PC-3 (cell line): ENCODE results near the gene EDC3. TPM values are rescaled to one million over a fixed set of nuclear protein-coding genes. Genes with fewer than 3 reads are reported as not detected.
"Not testable (repeated sequence)": the region's sequence is repeated elsewhere in the genome, so short reads cannot be mapped to it uniquely, and the experiment has no call there.

Experiments used
- ATAC-seq: fragments of 200-7000 bp; cut with Tn5 transposase; 2 replicates; pipeline ENCODE4 v1.9.1; 2020; ENCODE audit warnings: mild to moderate bottlenecking, moderate library complexity
- BruUV-seq: library from RNA; stranded (reverse); fragments of 400-500 nt; replicated peaks from 2 replicates; lab custom pipeline; 2021; lab: Mats Ljungman, UMichigan
- CTCF ChIA-PET: fragments of 300-600 bp; sonication (Branson Sonifier 250); formaldehyde crosslinking; loops from one replicate; lab custom pipeline; 2022; ENCODE audit warnings: antibody characterized with exemption; lab: Charles Lee
- POLR2A ChIA-PET: fragments of 300-600 bp; sonication (Branson Sonifier 250); formaldehyde crosslinking; loops from one replicate; lab custom pipeline; 2022; ENCODE audit warnings: antibody characterized with exemption; ENCODE audit not compliant: unreplicated experiment; lab: Charles Lee
- DNase-seq: peaks from one replicate; pipeline ENCODE4 v3.0.0-alpha.2; 2015
- H2AFZ ChIP-seq: fragments of 300-600 bp; sonication (generic); 2 replicates; pipeline ENCODE4 v1.6.0; 2016; ENCODE audit warnings: antibody characterized with exemption, low read length
- H3F3A ChIP-seq: fragments of 300-600 bp; sonication (generic); one replicate; pipeline ENCODE4 v1.6.0; 2017; ENCODE audit warnings: antibody characterized with exemption, low read length, control low read depth, mild to moderate bottlenecking; ENCODE audit not compliant: unreplicated experiment
- H3K27ac ChIP-seq: fragments of 300-600 bp; sonication (generic); 2 replicates; pipeline ENCODE4 v1.5.1; 2016; ENCODE audit warnings: mild to moderate bottlenecking, low read length
- H3K27me3 ChIP-seq: fragments of 300-600 bp; sonication (generic); 2 replicates; pipeline ENCODE4 v1.6.1; 2016; ENCODE audit warnings: low read length, mixed read lengths
- H3K36me3 ChIP-seq: fragments of 300-600 bp; sonication (generic); 2 replicates; pipeline ENCODE4 v1.6.1; 2016; ENCODE audit warnings: low read depth, mixed run types, low read length, mixed read lengths
- H3K4me1 ChIP-seq: fragments of 300-600 bp; sonication (generic); 2 replicates; pipeline ENCODE4 v1.5.1; 2016; ENCODE audit warnings: low read length; ENCODE audit not compliant: insufficient read depth
- H3K4me2 ChIP-seq: fragments of 300-600 bp; sonication (generic); 2 replicates; pipeline ENCODE4 v1.6.0; 2016; ENCODE audit warnings: low read length
- H3K4me3 ChIP-seq: fragments of 300-600 bp; sonication (generic); 2 replicates; pipeline ENCODE4 v1.5.1; 2016; ENCODE audit warnings: mild to moderate bottlenecking, low read length, mixed read lengths
- H3K79me2 ChIP-seq: fragments of 300-600 bp; sonication (generic); 2 replicates; pipeline ENCODE4 v1.6.1; 2017; ENCODE audit warnings: low read length, mixed read lengths
- H3K9ac ChIP-seq: fragments of 300-600 bp; sonication (generic); 2 replicates; pipeline ENCODE4 v1.6.0; 2016; ENCODE audit warnings: mild to moderate bottlenecking, low read length
- H3K9me2 ChIP-seq: fragments of 300-600 bp; sonication (generic); replicated peaks from 2 replicates; pipeline ENCODE4 v1.6.1; 2016; ENCODE audit warnings: mixed run types, low read length, mixed read lengths
- H3K9me3 ChIP-seq: fragments of 300-600 bp; sonication (generic); 2 replicates; pipeline ENCODE4 v1.6.1; 2016; ENCODE audit warnings: low read length, mixed read lengths
- H4K20me1 ChIP-seq: fragments of 300-600 bp; sonication (generic); 2 replicates; pipeline ENCODE4 v1.6.1; 2016; ENCODE audit warnings: low read length, mixed read lengths
- CTCF ChIP-seq: fragments of 300-600 bp; sonication (generic); conservative IDR thresholded peaks from 2 replicates; pipeline ENCODE4 v1.5.1; 2017; ENCODE audit warnings: antibody characterized with exemption, low read depth, mild to moderate bottlenecking, low read length
- EZH2 ChIP-seq: fragments of 300-600 bp; sonication (generic); IDR thresholded peaks from one replicate; pipeline ENCODE4 v1.6.1; 2017; ENCODE audit warnings: antibody characterized with exemption, mild to moderate bottlenecking, low read length; ENCODE audit not compliant: unreplicated experiment
- EZH2phosphoT487 ChIP-seq: fragments of 300-600 bp; sonication (generic); IDR thresholded peaks from 2 replicates; pipeline ENCODE4 v1.6.1; 2018; ENCODE audit warnings: mild to moderate bottlenecking, antibody characterized with exemption, low read length, borderline replicate concordance
- intact Hi-C: fragments of 100-400 bp; cut with micrococcal nuclease; formaldehyde crosslinking; loops from 2 replicates; pipeline ENCODE4 v1.9.0; 2023
- total RNA-seq: library from RNA; depleted of rRNA; stranded (reverse); fragments of >200 nt; gene quantifications from 2 replicates; pipeline ENCODE4 v1.2.3, GENCODE V29; 2014

The EDC3 gene
- total RNA-seq, 1 experiment from 2014 or later, result 9.9 TPM

GRCh38 chr15:74663303-74664027 lies 32.4 kb downstream of the EDC3 start:
- no TSS peak for BruUV-seq
- no peak for DNase-seq
- Histone ChIP-seq H3K4me2 (peak overlapping the region; percentile 11; the same call in 1 of the 2 replicates), H3K4me1 (peaks cover 14% of the 10 kb centered on the region), H3K27me3 (no peaks in the 10 kb centered on the region), H3K36me3 (peaks cover 14% of the 10 kb centered on the region; the same call in 1 of the 2 replicates), H2AFZ (no peak overlapping the region), H3K9me2 (no peaks in the 10 kb centered on the region), H3K4me3 (no peak overlapping the region), H3K9me3 (no peaks in the 10 kb centered on the region), H3K27ac (peak overlapping the region; percentile 31), H3K79me2 (peaks cover 32% of the 10 kb centered on the region), H4K20me1 (peaks cover 7% of the 10 kb centered on the region; the same call in 1 of the 2 replicates), H3F3A (no peaks in the 10 kb centered on the region), H3K9ac (no peak overlapping the region)
- CTCF ChIA-PET, result no interaction called here
- intact Hi-C loops, result no loop called here
- TF ChIP-seq EZH2 (no peak), EZH2phosphoT487 (no peak), CTCF (no peak)
- ATAC-seq, result no peak
- POLR2A ChIA-PET, result interaction anchor here (0.5 kb wide), 1 partner anchor 267 kb away, joined by 3 read pairs; no protein-coding TSS in a partner anchor

GRCh38 chr15:74662064-74662860 lies 33.6 kb downstream of the EDC3 start:
- H2AFZ ChIP-seq, result no peak overlapping the region
- H3K4me2 ChIP-seq, result no peak overlapping the region
- intact Hi-C loops, result no loop called here
- H3K9me3 ChIP-seq, result no peaks in the 10 kb centered on the region
- no peak overlapping the region for H3K27ac ChIP-seq
- ChIA-PET CTCF (no interaction called here), POLR2A (no interaction called here)
- BruUV-seq, result no TSS peak
- no peaks in the 10 kb centered on the region for H3K9me2 ChIP-seq
- peaks cover 42% of the 10 kb centered on the region for H3K79me2 ChIP-seq
- peaks cover 7% of the 10 kb centered on the region; the same call in 1 of the 2 replicates for H4K20me1 ChIP-seq
- H3K9ac ChIP-seq, result no peak overlapping the region
- DNase-seq (no peak), ATAC-seq (no peak)
- no peak overlapping the region for H3K4me3 ChIP-seq
- TF ChIP-seq EZH2, result no peak
- no peak for TF ChIP-seq EZH2phosphoT487
- TF ChIP-seq CTCF, result no peak
- H3K36me3 ChIP-seq, result 0 out of 2 replicates have a peak, but pooled peaks cover 5% of the 10 kb centered on the region
- H3F3A ChIP-seq, result no peaks in the 10 kb centered on the region
- H3K4me1 ChIP-seq, result peaks cover 14% of the 10 kb centered on the region
- H3K27me3 ChIP-seq, result no peaks in the 10 kb centered on the region

GRCh38 chr15:74661280-74661679 lies 34.5 kb downstream of the EDC3 start:
- BruUV-seq, H3F3A ChIP-seq, H3K4me2 ChIP-seq, H3K9ac ChIP-seq, intact Hi-C loops, H3K9me3 ChIP-seq, H3K27me3 ChIP-seq, H3K27ac ChIP-seq, CTCF ChIA-PET, H3K9me2 ChIP-seq, H4K20me1 ChIP-seq, H3K36me3 ChIP-seq, H3K4me3 ChIP-seq, H2AFZ ChIP-seq: not testable (repeated sequence)
- Histone ChIP-seq H3K4me1 (peaks cover 14% of the 10 kb centered on the region), H3K79me2 (peaks cover 41% of the 10 kb centered on the region)
- POLR2A ChIA-PET, result interaction anchor here (0.6 kb wide), 1 partner anchor 107 kb away, joined by 3 read pairs; no protein-coding TSS in a partner anchor
- DNase-seq (peak; percentile 67), ATAC-seq (peak; percentile 54)
